GM10248 (cell line): ENCODE data around the gene AKT2.
"Not testable (repeated sequence)": the region's sequence is repeated elsewhere in the genome, so short reads cannot be mapped to it uniquely, and the experiment has no call there.

Source experiments
- CTCF ChIA-PET: fragments of 300-600 bp; sonication (Branson Sonifier 250); formaldehyde crosslinking; extraction: SDS; loops from one replicate; lab custom pipeline; 2021; ENCODE audit warnings: antibody characterized with exemption; lab: Yijun Ruan, JAX
- POLR2A ChIA-PET: fragments of 350-650 bp; sonication (Branson Sonifier 250); formaldehyde crosslinking; extraction: SDS; loops from one replicate; lab custom pipeline; 2020; ENCODE audit warnings: antibody characterized with exemption; lab: Yijun Ruan, JAX
- DNase-seq: peaks from one replicate; pipeline ENCODE4 v3.0.0; 2012; ENCODE audit errors: extremely low spot score
- TF ChIP-seq, protein P1 (sequence below): IDR thresholded peaks from 2 replicates; pipeline ENCODE4 v1.5.1; 2012; ENCODE audit warnings: mild to moderate bottlenecking, low read depth; ENCODE audit errors: extremely low read depth, missing control alignments, control extremely low read depth

AKT2 gene

DNA sequence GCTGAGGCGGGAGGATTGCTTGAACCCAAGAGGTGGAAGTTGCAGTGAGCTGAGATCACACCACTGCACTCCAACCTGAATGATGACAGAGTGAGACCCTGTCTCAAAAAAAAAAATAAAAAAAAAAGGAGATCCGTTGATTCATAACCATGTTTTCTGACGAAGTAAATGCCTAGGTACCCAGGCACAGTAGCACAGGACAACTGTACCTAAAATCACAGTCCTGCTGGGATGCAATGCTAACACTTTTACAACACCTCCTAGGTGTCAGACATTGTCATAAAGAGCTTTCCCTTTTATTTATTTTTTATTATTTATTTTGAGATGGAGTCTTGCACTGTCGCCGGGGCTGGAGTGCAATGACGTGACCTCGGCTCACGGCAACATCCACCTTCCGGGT is 64.5 kb downstream of the AKT2 start:
- CTCF ChIA-PET: interaction anchor here (1.7 to 2.0 kb wide), 2 partner anchors 79 to 81 kb away, joined by 7 to 9 read pairs; no protein-coding TSS in a partner anchor
- TF ChIP-seq, protein P1, sequence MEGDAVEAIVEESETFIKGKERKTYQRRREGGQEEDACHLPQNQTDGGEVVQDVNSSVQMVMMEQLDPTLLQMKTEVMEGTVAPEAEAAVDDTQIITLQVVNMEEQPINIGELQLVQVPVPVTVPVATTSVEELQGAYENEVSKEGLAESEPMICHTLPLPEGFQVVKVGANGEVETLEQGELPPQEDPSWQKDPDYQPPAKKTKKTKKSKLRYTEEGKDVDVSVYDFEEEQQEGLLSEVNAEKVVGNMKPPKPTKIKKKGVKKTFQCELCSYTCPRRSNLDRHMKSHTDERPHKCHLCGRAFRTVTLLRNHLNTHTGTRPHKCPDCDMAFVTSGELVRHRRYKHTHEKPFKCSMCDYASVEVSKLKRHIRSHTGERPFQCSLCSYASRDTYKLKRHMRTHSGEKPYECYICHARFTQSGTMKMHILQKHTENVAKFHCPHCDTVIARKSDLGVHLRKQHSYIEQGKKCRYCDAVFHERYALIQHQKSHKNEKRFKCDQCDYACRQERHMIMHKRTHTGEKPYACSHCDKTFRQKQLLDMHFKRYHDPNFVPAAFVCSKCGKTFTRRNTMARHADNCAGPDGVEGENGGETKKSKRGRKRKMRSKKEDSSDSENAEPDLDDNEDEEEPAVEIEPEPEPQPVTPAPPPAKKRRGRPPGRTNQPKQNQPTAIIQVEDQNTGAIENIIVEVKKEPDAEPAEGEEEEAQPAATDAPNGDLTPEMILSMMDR: no peak
- no peak for DNase-seq
- POLR2A ChIA-PET: no interaction called here

DNA sequence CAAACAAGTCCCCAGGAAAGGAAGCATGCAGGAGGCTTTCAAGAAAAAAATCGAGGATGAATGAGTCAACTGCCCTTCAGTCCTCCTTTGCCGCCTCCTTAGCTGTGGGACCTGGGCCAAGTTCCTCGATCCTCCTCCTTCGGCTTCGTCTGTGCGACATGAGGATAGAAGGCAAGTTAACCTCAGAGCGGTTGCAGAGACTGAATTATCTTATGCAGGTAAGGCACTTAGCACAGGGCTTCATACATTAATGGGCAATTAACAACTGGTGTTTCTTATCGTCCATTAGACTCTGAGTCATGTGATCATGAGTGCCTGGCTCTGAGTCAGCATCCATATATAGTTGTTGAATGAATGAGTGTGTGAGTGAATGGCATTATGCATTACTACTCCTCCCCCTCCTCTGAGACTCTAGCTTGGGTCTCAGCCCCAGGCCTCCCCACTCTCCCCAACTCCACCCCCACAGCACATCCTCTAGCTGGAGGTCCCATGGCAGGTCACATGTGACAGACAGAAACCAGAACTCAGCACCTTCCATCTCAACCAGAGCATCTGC is 65.3 kb downstream of the AKT2 start:
- POLR2A ChIA-PET: interaction anchor here (0.6 kb wide), 1 partner anchor 23 kb away, joined by 6 read pairs; no protein-coding TSS in a partner anchor

DNA sequence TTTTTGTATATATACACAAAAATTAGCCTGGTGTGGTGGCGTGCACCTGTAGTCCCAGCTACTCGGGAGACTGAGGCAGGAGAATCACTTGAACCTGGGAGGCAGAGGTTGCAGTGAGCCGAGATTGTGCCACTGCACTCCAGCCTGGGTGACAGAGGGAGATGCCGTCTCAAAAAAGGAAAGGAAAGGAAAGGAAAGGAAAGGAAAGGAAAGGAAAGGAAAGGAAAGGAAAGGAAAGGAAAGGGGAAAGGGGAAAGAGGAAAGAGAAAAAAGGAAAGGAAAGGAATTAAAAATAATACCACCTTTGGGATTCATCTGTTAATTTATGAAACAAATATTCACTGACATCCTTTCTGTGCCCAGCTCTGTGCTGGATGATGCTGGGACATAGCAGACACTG is 66.1 kb downstream of the AKT2 start:
- DNase-seq, POLR2A ChIA-PET: not testable (repeated sequence)
- CTCF ChIA-PET: interaction anchor here (1.5 to 2.0 kb wide), 3 partner anchors 23 to 80 kb away, joined by 5 to 11 read pairs (median 7); no protein-coding TSS in a partner anchor

More for the DNA sequence above, 65.3 kb downstream of the AKT2 start:
- CTCF ChIA-PET: interaction anchor here (2.0 kb wide), 1 partner anchor 80 kb away, joined by 7 read pairs; no protein-coding TSS in a partner anchor
- no peak for DNase-seq
- TF ChIP-seq, protein P1: no peak

DNA sequence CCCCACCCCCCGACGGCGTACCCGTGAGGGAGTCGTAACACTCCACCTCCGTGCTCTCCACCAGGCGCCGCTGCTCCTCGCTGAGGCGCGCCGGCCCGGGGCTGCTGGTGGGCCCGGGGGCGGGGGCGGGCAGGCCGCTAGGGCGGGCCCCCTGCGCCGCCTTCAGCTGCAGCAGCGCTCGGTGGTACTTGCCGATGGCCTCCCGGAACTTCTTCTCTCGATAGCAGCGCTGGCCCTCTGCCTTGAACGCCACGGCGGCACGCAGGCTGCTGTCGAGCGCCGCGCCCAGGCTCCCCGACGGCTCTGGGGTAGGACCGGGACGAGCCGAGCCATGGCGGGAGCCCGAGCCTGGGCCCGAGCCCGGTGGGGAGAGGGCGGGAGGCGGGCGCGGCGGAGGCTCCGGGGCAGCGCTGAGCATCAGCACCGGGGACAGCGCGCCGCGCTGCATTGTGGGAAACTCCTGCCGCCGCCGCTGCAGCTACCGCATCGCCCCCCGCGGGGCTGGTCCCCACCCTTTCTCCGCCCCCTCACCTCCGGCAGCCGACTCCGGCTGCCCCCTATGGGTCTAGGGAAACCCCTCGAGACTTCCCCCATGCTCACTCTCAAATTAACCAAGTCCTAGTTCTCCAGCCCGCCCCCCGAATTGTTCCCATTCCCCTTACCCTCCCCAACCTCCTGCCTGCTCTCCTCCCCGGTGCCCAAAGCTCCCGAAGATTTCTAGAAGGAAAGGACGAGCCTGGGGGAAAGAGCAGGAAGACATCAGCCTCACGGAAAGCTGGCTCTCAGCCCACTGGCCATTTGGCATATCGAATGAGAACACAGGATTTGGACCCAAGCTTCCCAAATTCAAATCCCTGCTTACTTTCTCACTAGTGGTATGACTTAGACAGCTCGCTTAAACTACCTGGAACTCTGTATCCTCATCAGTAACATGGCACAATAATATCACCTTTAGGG is 66.9 kb downstream of the AKT2 start, which contains the start of gene TTC9B:
Gene TTC9B, minus strand, starts transcription at position 451 of the 957 bp plus-strand sequence. Its CDS starts 3 bp downstream, at position 448.
- DNase-seq: peak; percentile 67
- ChIA-PET POLR2A (no interaction called here), CTCF (interaction anchor here (1.3 to 2.0 kb wide), 3 partner anchors 22 to 79 kb away, joined by 3 to 11 read pairs (median 5); no protein-coding TSS in a partner anchor)
- TF ChIP-seq, protein P1: no peak

DNA sequence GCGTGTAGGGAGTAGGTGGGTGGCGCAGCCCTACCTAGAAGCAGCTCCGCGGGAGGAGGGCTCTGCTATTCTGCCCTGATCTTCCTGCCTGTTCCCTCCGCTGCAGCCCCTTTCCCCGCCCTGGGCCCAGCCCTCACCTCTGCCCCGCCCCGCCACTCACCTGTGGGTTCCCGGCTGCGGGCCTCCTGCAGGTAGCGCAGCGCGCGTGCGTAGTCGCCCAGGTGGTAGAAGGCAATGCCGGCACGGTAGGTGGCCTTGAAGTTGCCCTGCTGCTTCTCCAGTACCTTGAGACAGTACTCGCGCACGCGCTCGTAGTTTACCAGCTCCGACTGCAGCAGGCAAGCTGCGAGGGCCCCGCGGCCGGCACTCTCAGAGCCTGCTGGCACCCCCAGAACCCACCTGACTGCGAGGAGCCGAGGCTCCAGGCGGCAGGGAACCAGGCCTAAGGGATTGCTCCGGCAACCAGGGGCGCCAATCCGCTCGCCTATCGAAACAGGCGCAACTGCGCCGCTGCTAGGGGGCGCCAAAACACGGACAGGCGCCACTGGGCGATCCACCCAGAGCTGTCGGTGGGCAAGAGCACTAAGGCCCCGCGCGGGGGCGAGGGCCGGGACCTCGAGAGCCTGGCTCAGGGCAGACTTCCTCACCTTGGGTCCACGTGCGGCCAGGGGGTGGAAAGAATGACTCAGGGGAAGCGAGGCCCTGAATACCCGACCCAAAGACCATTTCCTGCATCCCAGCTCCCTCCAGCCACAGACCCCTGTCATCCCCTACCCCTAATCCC is 67.9 kb downstream of the AKT2 start:
- ChIA-PET CTCF (interaction anchor here (1.3 to 2.0 kb wide), 2 partner anchors 25 to 78 kb away, joined by 3 to 11 read pairs; no protein-coding TSS in a partner anchor), POLR2A (no interaction called here)
- TF ChIP-seq, protein P1: no peak
- DNase-seq: no peak

DNA sequence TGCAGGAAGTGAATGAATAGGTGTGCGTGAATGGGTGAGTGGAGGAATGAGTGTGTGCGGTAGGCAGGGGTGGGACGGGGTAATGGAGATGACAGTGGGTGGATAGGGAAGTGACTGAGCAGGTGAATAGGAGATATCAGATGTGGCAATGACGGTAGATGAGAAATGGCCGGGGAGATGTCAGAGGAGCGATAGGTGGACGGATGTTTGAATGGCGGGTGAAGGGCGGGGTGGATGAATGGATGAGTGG is 68.4 kb downstream of the AKT2 start:
- ChIA-PET POLR2A (no interaction called here), CTCF (no interaction called here)
- DNase-seq: no peak
- TF ChIP-seq, protein P1: no peak
